Measurements from ENCODE around the gene RBPMS2. TPM values are rescaled to one million over a fixed set of nuclear protein-coding genes. Genes with fewer than 3 reads are reported as not detected.
A peak's percentile ranks its signal among the peaks of the same experiment; 100 is the strongest.

RBPMS2 gene
- total RNA-seq, 4 donors from 2014 or later: 1.5 to 58.4 (median 6.4) TPM

DNA sequence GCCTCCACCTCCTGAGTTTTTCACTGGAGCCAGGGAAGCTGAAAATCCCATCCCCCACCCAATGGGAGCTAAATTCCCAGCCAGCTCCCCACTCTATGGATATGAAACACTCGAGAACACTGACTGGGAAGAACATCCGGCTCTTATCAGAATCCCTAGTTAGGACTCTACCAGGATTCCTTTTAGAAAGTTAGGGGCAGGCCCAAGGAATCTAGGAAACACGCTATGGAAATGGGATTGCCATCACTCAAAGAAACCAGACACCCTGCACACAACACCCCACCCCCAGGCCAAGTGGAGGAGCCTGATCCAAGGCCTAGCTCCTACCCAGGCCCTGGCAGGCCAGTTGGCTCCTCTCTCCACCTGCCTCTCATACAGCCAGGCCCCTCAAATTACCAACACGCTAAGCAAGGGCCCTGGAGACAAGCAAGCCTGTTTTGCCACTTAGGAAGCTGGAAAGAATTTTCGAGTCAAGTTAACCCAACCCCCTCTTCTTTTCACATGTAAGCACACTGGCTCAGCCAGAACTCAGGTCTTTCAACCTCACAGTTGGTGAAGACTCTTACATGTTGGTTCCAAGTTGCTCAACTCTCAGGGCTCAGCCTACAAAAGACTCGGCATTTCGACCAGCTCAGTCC is 75.5 kb downstream of the RBPMS2 start:
- intact Hi-C loops (cut with DNase I; ENCODE audit: low total_unique reads): no loop called here

GRCh38 chr15:64698823-64699222 is 76.6 kb downstream of the RBPMS2 start:
- TF ChIP-seq CTCF (IDR thresholded peaks at IDR 0.05) (no peak), POLR2A (IDR thresholded peaks at IDR 0.05) (no peak)
- Histone ChIP-seq H3K36me3 (no peaks in the 10 kb centered on the region), H3K4me1 (peaks cover 5 to 35% of the 10 kb centered on the region in 2 donors), H3K9me3 (no peaks in the 10 kb centered on the region), H3K27ac (peak overlapping the region; percentile 86 to 97), H3K27me3 (no peaks in the 10 kb centered on the region), H3K4me3 (no peak overlapping the region)
- intact Hi-C loops (cut with DNase I; ENCODE audit: low total_unique reads): no loop called here
- DNase-seq: no peak

More for the DNA sequence above, 75.5 kb downstream of the RBPMS2 start:
- Histone ChIP-seq H3K9me3 (no peaks in the 10 kb centered on the region), H3K27ac (peak overlapping the region; percentile 86 to 97), H3K4me3 (peak overlapping the region in 1 of 2 donors; percentile 13), H3K4me1 (peaks cover 5 to 24% of the 10 kb centered on the region in 2 donors), H3K36me3 (no peaks in the 10 kb centered on the region), H3K27me3 (no peaks in the 10 kb centered on the region)
- TF ChIP-seq CTCF (IDR thresholded peaks at IDR 0.05) (no peak), POLR2A (IDR thresholded peaks at IDR 0.05) (no peak)
- peak in 1 of 2 donors; percentile 39 for DNase-seq

DNA sequence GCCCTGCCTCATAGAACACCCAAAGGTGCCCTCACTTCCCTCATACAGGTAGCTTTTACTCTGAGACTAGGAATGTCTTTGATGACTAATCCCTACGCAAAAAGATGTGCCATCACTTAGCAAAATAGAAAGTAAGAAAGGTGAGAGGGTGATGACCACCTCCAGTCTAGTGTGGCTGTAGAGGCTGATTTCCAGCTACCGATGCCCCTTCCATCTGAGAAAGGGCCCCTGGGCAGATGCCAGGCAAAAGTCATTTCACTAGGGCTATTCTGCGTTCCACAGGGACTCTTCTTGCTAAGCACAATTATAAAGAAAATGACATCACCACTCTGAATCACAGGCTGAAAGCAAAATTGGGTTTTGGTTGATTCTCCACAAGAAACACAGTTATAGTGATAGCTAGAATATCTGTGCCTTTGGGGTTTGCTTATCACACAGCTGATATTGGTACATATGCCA is 77.4 kb downstream of the RBPMS2 start:
- intact Hi-C loops (cut with DNase I; ENCODE audit: low total_unique reads): no loop called here
- H3K4me3 ChIP-seq: no peak overlapping the region
- no peaks in the 10 kb centered on the region for H3K27me3 ChIP-seq
- DNase-seq: no peak
- H3K36me3 ChIP-seq: no peaks in the 10 kb centered on the region
- TF ChIP-seq CTCF (IDR thresholded peaks at IDR 0.05) (no peak), POLR2A (IDR thresholded peaks at IDR 0.05) (no peak)
- H3K27ac ChIP-seq: peak overlapping the region; percentile 86 to 97
- H3K4me1 ChIP-seq: peaks cover 5 to 42% of the 10 kb centered on the region in 2 donors
- no peaks in the 10 kb centered on the region for H3K9me3 ChIP-seq

DNA sequence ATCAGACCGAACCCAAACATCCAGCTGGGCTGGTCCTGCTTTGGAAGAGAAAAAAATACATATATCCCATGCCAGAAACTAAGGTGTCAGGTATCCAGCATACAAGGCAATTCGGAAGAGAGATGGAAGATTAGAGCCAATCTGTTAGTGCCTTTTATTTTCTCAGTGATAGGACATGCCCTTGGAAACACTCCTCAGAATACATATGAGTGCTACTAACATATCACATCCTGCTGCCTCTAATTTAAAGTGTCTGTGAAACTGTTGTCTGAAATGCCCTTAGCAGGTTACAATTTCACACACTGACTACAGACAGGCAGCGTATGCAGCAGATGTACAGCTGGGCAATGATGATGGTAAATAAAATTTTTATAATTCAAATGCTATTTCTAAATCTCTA is 78.9 kb downstream of the RBPMS2 start:
- intact Hi-C loops (cut with DNase I; ENCODE audit: low total_unique reads): no loop called here
- TF ChIP-seq POLR2A (IDR thresholded peaks at IDR 0.05) (no peak), CTCF (IDR thresholded peaks at IDR 0.05) (no peak)
- no peak overlapping the region for H3K4me3 ChIP-seq
- H3K27me3 ChIP-seq: no peaks in the 10 kb centered on the region
- no peaks in the 10 kb centered on the region for H3K9me3 ChIP-seq
- no peaks in the 10 kb centered on the region for H3K36me3 ChIP-seq
- H3K27ac ChIP-seq: peak overlapping the region; percentile 42 to 72
- peaks cover 5 to 41% of the 10 kb centered on the region in 2 donors for H3K4me1 ChIP-seq
- no peak for DNase-seq

DNA sequence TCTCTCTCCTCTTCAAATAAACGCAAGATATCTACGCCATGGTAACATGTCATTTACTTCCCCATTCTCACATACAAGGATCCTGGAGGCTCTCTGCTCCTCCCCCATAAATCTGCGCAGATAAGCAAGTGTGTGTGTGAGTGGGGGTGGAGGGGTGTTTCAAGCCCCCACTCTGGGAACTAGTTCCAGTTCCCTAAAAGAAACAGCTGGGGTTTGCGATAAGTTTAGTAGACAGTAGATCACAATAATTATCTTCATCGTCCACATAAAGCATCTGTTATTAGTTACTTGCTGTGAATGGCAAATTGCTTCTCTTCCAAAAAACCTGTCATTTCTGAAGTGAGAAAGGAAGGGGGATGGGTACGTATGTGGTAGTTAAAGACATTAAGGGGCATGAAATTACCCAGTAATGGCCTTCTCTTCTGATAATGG is 79.8 kb downstream of the RBPMS2 start:
- intact Hi-C loops (cut with DNase I; ENCODE audit: low total_unique reads): no loop called here
- Histone ChIP-seq H3K9me3 (no peaks in the 10 kb centered on the region), H3K4me1 (peaks cover 9 to 42% of the 10 kb centered on the region in 2 donors), H3K4me3 (no peak overlapping the region), H3K27ac (peak overlapping the region; percentile 42 to 72), H3K27me3 (no peaks in the 10 kb centered on the region), H3K36me3 (no peaks in the 10 kb centered on the region)
- TF ChIP-seq CTCF (IDR thresholded peaks at IDR 0.05) (no peak), POLR2A (IDR thresholded peaks at IDR 0.05) (no peak)
- no peak for DNase-seq

Data from uterus (tissue), 4 donors.